ENCODE results near the gene TEKT1.
"Not testable (repeated sequence)": the region's sequence is repeated elsewhere in the genome, so short reads cannot be mapped to it uniquely, and the experiment has no call there.

Gene TEKT1

DNA sequence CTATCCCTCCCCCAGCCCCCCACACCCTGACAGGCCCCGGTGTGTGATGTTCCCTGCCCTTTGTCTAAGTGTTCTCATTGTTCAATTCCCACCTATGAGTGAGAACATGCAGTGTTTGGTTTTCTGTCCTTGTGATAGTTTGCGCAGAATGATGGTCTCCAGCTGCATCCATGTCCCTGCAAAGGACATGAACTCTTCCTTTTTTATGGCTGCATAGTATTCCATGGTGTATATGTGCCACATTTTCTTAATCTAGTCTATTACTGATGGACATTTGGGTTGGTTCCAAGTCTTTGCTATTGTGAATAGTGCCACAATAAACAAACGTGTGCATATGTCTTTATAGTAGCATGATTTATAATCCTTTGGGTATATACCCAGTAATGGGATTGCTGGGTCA is 15.2 kb downstream of the TEKT1 start:
- DNase-seq (ENCODE audit: low read depth, low spot score), result not testable (repeated sequence)

DNA sequence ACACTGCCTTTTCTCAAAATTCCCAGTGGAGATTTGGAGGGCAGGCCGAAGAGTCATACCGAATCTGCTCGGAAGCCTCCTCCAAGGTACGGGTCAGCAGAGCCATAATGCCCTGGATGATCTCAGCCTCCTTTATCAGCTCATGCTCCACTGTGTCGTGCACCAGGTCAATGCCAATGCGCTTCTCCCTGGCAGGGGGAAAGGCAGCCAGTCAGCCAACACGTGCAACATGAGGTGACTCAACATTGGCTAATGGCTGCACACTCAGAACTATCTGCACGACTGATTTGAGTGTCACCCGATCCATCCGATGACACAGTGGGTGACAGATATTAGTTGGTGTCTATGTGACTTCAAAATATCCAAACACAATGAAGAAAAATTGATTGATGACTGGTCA is 15.8 kb downstream of the TEKT1 start:
- no peak for DNase-seq (ENCODE audit: low read depth, low spot score)

DNA sequence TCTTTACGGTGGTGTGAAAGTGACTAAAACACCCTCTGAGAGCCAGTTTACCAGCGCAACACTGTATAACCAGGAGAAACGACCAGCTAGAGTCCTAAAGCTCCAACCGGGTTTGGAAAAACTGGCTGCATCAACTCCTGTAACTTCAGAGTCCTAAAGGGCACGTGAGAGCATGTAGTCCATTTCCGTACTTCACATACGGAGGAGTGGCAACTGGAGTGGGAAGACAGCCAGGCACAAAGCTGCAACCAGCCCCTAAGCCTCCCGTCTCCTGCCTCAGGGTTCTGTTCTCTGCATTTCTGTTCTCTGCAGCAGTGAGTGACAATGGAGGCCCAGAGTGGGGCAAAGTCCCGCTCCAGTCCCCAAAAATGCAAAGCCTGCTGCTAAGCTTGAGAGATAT is 19.2 kb downstream of the TEKT1 start:
- DNase-seq (ENCODE audit: low read depth, low spot score), result no peak

DNA sequence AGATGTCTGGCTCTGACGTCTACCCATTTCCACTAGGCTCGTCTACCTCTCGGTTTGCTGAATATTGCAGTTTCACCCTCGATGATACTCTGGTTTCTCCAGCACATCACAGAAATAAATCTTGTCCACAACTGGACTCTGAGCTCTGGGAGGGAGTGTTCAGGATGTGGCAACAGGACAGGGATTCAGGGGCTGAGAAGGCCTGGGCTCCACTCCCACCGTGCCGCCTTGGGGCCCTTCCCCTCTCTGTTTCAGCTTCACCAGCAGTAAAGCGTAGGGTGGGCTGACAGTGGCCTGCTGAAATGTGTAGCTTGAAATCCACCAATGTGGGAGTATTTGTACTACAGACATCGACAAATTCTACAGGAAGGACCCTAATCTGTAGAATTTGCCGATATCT is 20.0 kb downstream of the TEKT1 start:
- DNase-seq (ENCODE audit: low read depth, low spot score), result no peak

DNA sequence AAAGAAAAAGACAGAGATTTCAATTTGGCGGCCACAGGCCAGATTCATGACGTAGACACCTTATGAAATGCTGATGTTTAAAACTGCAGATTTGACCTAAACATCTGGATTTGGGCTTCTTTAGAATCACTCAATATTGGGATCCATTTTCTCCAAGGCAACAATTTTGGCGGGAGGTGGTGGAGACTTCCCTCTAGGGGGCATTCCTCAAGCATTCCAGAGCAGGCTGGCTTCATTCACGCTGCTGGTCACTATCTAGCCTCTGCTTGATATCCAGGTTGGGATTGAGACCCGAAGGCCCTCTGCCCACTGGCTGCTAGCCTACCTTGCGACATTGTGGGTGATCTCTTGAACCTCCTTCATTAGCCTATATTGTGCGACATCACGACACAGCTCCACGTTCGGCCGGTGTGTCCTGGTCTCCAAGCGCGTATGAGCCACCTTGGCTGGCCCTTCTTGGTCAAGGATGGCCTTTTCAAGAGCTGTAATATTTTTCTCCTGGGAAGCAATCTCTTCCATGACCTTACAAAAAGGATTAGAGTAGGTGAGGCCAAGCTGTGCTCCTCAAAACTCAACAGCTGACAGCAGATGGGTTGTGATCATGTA is 31.0 kb downstream of the TEKT1 start:
- no peak for DNase-seq (ENCODE audit: low read depth, low spot score)

DNA sequence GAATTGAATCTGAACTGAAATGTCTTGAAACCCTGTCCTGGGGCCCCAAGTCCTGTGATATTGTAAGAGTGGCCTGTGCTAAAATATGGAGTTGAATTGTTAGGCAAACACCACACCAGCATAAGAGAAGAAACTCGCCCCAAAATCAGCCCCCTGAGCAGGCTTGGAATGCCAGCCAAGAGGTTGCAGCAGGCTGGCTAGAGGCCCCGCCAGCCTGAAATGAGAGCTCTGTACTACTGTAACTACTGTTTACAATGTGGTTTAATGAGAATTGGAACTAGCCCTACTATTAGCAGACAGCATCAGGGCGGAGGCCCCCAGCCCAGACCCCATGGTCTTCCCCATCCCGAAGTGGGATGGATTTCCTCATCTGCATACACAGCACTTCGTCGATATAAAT is 31.8 kb downstream of the TEKT1 start:
- no peak for DNase-seq (ENCODE audit: low read depth, low spot score)

DNA sequence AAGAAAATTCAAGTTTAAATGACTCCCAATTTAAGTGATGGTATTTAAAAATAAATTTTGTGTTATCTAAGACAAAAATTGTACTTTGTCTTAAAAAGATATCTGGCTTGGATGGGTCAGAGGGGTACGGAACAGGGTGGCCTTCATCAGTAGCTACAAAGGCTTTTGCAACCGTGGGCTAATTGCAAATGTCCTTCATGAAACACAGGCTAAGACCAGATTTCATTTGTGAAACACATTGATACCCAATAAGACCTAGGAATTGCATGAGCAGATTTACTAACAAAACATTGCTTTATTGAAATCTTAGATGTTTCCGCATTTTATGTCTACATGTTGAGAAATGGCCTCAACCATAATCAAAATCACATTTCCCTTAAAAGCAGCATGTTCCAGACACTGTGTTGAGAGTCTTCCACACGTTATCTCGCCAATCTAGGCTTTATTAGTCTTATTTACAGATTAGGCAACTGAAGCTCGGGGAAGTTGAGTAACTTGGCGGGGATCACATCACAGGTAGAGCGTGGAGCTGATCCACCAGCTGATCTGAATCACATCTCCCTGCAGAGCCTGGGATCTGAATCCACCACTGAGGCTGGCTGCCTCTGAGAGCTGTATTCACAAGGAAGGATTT is 33.7 kb downstream of the TEKT1 start:
- DNase-seq (ENCODE audit: low read depth, low spot score), result no peak

DNA sequence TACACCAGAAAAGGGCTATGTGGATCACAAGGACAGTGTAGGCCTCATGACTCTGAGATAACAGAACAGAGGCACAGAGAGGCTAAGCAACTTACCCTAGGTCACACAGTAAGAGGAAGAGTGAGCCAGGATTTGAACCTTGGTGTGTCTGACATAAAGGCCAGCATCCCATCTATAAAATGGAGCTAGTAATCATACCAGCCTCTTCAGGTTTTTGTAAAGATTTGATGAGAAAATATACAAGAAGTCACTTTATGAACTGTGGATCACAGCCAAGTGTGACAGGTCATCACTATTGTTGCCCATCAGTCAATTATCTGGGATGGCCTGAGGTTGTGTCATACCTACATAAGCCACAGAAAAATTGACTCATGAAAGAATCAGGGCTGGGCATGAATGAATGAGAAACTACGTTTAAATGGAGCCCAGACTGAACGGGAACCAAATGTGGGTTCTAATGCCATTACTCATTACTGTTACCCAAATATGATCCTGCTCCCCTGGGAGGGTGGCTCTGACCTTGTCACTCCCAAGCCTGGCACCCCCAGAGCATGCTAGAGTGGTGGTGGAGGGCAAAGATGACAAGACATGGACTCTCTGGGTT is 34.5 kb downstream of the TEKT1 start:
- DNase-seq (ENCODE audit: low read depth, low spot score), result peak; percentile 28

DNA sequence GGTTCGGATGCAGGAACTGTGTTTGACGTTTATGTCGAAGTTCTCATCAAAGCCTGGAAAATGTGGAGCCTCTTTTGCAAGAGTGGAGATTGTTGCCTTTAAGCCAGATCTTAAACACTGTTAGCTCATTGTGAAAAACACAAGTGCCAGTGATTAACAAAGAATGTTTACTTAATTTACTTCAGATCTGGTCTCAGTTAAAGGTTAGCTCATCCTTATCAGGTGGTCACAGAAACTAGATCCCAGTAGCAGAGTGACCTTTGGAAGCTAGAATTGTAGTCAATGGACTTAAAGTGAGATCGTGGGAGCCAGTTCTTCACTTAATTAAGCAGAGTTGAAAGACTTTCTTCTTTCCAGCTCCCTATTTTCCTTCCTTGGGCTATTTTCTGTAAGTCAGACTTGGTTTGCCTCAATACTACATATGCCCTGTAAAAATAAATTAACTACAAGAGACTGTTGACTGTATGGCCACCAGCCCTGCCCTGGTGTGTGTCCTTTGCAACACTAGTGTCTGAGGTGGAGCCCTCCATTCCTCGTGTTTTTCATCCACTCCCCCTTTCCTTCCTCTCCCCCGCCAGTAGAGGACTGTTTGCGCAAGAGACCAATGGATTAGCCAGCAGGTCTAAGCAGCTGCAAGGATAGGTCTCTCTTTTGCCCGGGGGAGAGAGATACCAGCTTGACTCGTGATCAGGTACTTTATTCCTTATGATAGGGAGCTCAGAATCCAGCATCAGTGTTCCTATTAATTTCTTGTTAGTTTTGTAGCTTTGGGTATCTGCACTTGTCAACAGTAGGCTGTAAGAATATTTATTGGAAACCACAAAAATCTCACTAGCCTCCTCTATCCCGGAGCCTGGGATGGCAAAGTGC is 35.3 kb downstream of the TEKT1 start:
- DNase-seq (ENCODE audit: low read depth, low spot score), result no peak

DNA sequence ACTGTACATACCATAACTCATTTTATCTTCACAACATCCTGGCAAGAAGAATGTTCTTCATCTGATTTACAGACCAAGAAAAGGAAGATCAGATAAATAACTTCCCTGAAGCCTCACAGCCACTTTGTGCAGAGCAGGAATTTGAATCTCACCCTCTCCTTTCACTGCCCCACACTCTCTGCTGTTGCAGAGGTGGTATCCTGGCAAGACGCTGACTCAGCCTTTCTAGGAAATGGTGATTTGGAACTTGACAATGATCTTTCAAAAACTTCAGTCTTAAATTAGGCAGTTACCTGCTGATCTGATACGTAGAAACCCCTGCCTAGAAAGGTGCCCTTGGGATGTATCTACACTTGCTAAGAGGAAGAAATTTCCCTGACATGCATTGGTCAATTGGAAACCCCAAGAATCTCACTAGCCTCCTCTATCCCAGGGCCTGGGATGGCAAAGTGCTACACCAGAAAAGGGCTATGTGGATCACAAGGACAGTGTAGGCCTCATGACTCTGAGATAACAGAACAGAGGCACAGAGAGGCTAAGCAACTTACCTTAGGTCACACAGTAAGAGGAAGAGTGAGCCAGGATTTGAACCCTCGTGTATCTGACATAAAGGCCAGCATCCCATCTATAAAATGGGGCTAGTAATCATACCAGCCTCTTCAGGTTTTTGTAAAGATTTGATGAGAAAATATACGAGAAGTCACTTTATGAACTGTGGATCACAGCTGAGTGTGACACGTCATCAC is 37.6 kb downstream of the TEKT1 start:
- DNase-seq (ENCODE audit: low read depth, low spot score), result no peak

DNA sequence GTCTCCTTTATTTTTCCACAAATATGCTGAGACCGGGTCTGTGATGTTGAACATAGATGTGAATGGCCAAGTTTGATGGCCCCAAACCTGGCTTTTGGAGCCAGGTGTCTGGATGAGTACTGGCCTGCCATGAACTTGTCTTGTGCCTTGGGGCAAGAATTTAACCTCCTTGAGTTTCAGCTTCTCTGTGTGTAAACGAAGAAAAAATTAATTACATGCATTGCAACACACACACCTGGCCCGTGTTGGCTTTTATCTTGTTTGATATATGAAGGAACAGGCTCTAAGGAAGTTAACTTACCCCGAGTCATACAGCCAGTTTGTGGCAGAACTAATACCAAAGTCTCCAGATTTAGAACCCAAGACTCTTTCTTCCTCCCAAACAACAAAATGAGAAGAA is 42.4 kb downstream of the TEKT1 start:
- no peak for DNase-seq (ENCODE audit: low read depth, low spot score)

DNA sequence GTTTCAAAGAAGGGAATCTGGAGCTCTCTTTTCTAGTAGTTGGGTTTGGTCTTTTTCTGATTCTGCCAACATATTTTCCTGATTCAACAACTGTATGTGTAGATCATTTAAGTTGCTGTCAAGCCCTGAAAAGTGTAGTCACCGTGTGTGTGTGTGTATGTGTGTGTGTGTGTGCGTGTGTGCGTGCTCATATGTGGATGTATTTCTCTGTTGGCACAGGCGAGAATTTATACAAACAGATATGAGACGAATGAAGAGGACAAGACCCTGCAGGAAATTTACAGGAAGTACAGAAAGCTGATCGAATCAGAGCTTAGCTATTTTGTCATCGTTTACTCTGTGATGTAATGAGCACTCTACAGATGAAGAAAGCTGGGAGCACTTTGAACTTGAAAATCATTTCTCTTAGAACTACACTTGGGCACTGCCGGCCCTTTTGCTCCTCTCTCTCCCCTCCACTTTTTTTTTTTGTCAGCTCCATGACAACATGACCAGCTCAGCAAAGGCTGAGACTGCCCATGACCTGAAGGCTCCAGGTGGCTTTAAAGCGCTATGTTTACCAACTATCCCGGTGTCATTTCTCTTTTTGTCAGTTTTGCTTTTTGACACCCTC is 44.3 kb downstream of the TEKT1 start:
- DNase-seq (ENCODE audit: low read depth, low spot score), result no peak

DNA sequence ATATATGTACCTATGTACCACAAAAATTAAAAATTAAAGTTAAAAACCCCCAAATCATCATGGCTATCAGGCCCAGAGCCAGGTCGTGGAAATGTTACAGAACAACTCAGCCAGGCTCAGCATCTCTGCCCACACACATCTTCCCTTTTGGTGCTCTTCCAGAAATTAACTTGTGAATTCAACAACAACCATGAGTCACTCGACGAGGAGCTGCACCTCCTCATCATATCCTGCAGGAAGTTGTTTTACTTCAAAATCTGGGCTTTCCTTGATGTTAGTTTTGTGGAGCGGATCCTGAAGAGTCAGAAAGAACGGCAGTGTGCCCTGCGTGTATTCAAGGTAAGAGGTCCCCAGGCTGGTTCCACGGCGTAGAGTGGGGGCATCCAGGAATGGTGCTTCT is 44.9 kb downstream of the TEKT1 start:
- peak; percentile 55 for DNase-seq (ENCODE audit: low read depth, low spot score)

DNA sequence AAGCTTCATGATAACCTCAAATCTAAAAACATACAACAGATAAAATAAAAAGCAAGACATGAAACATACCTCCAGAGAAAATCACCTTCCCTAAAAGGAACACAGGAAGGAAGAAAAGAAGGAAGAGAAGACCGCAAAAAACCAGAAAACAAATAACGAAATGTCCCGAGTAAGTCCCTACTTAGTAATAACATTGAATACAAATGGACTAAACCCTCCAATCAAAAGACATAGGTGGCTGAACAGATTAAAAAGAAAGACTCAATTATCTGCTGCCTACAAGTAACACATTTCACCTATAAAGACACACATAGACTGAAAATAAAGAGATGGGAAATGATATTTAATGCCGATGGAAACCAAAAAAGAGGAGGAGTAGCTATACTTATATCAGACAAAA is 49.3 kb downstream of the TEKT1 start:
- DNase-seq (ENCODE audit: low read depth, low spot score), result no peak

DNA sequence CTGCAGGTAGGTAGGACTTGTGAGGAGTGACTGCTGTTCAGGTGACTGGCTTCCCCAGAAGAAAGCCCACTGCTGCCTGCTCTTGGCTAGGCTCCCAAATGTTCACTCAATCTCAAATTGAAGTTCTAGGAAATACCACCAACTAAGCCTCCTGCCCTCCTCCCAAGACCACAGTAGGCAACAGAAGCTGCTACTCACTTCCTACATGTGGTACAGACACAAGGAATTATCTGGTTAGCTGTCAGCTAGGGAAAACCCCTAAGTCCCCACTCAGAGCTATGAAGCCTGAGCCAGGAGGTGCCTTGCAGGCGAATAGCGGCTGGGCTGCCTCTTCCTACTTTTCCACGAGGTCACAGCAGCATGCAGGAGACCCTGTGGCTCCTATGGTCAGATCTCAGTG is 50.6 kb downstream of the TEKT1 start:
- DNase-seq (ENCODE audit: low read depth, low spot score), result no peak

DNA sequence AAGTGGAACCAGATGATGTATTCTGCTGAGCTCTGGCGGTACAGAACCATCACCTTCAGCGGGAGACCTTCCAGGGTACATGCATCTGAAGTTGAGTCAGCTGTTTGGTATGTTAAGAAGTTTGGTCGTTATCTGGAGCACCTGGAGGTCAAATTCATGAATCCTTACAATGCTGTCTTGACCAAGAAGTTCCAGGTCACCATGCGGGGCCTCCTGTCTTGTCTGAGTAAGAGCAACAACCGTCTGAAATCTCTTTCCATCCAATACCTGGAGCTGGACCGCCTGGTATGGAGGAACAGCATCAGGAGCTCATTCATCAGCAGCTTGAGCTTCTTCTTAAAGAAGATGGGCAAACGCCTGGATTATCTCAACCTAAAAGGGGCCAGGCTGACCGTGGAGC is 51.5 kb downstream of the TEKT1 start:
- DNase-seq (ENCODE audit: low read depth, low spot score), result no peak

DNA sequence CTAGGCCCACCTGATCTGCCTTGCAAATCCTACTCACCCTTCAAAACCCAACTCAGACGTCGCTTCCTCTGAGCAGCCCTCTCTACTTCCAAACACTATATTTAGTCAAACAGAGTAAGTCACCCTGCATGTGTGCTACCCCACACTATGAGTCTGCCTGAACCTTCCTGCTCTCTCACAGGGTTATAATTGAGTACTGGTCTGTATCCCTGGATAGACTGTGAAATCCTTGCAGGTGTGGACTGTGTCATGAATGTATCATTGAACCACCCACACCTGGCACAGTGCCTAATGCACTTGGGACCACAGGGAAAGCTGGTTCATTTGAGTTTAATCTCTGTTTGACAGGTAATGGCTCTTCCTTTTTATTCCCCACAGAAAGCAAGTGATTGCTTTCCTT is 52.1 kb downstream of the TEKT1 start:
- no peak for DNase-seq (ENCODE audit: low read depth, low spot score)

DNA sequence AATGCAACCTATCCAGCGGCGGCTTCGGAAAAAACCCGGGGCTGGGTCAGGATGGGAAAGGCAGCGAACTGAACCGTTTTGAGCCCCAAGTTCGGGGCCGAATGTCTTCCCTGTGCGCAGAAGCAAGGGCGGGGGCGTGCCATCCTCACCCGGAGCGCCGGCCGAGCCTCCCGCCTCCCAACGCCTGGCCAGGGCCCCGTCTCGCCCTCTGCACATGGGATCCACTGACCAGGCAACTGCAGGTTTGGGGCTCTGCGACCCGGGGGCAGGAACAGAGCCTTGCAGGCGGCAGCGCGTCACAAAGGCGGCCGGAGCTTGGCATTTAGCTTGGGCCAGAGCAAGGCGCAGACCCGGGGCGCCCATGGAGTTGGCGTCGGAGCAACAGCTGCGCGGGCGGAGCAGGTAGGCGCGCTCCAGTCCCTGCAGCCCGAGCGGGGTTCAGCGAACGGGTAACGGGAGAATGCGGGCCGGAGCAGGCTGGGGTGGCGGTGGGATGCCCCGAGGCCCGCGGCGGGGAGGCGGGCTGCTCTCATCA is 55.6 kb downstream of the TEKT1 start, which contains the start of gene FBXO39:
FBXO39 (plus strand) TSS at position 345 of the 535 bp plus-strand sequence. CDS start 3,654 bp downstream, outside the sequence.
- peak; percentile 24 for DNase-seq (ENCODE audit: low read depth, low spot score)

DNA sequence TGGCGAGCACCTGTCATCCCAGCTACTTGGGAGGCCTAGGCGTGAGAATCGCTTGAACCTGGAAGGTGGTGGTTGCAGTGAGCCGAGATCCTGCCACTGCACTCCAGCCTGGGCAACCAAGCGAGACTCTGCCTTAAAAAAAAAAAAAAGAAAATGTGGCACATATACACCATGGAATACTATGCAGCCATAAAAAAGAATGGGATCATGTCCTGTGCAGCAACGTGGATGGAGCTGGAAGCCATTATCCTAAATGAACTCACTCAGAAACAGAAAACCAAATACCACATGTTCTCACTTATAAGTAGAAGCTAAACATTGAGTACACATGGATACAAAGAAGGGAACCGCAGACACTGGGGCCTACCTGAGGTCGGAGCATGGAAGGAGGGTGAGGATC is 56.6 kb downstream of the TEKT1 start:
- not testable (repeated sequence) for DNase-seq (ENCODE audit: low read depth, low spot score)

DNA sequence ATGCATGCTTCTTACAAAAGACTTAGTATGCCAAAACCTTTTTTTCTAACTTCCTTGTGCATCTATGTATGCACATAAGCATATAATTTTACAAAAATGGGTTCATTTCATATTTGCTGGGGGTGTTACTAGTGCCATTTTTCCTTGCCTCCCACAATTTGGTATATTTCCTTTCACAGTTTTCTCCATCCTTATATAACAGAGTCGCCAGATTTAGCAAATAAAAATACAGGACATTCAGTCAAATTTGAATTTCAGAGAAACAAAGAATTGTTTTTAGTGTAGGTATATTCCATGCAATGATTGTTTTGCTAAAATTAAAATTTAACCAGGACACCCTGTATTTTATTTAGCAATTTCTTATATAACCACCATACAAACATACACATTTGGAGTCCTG is 59.5 kb downstream of the TEKT1 start:
- DNase-seq (ENCODE audit: low read depth, low spot score), result no peak

DNA sequence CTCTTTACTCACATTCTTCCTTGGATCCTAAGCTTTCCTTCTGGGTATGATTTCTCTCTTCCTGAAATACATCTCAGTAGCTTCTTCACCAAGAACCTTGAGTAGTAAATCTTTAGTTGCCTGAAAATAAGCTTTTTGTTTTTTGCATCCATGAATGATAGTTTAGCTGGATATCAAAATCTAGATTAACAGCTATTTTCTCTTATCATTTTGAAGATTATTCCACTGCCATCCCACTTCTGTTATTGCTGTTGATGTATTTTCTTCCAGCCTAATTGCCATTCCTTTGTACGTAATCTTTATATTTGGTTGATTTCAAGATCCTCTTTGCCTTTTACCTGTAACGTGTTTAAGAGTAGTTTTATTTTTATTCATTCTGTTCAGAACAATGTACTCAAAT is 63.1 kb downstream of the TEKT1 start:
- no peak for DNase-seq (ENCODE audit: low read depth, low spot score)
